Tibial nerve (tissue), 4 donors: Measurements from ENCODE around the gene CLEC18A.

ENCODE experiments used
- EP300 ChIP-seq, 2 donors: sonication (generic); formaldehyde crosslinking; IDR thresholded peaks; one replicate each; pipeline ENCODE4 v1.6.1; 2017; ENCODE audit warnings: antibody characterized with exemption in 2 of 2, mild to moderate bottlenecking in 1 of 2
- POLR2A ChIP-seq, 2 donors: fragments of 450-650 bp; IDR thresholded peaks; one replicate each; pipeline ENCODE4 v1.6.1; 2017; ENCODE audit warnings: antibody characterized with exemption in 2 of 2, mild to moderate bottlenecking in 2 of 2, moderate library complexity in 2 of 2
- TF ChIP-seq, protein P1 (sequence below), 5 experiments: fragments of 200-600 bp in 3 of 5; fragments of 450-650 bp in 2 of 5; sonication (generic) in 3 of 5; IDR thresholded peaks; one replicate each; pipeline ENCODE4 v1.5.1; 2016 to 2019; ENCODE audit warnings: antibody characterized with exemption in 5 of 5, mild to moderate bottlenecking in 3 of 5, moderate library complexity in 2 of 5

DNA sequence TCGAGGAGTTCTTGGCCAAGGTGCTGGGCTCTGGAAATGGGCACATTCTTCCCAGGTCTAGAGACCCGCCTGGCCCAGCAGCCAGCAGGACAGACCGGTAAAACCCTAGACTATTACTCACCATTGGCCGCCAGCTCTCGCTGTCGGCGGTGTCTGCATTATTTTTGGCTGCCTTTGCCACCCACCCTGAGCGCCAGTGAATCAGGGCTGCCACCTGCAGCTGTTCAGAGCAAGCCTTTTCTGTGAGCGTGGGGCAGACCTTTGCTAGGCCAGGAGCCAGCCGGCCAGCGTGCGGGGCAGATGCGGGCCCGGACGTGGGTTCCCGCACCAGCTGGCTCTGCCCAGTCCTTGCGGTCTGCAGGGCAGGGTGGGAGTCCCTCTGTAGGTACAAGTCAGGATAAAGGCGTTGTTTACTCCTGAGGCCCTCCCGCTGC is 15.8 kb upstream of the CLEC18A start:
- TF ChIP-seq, protein P1, sequence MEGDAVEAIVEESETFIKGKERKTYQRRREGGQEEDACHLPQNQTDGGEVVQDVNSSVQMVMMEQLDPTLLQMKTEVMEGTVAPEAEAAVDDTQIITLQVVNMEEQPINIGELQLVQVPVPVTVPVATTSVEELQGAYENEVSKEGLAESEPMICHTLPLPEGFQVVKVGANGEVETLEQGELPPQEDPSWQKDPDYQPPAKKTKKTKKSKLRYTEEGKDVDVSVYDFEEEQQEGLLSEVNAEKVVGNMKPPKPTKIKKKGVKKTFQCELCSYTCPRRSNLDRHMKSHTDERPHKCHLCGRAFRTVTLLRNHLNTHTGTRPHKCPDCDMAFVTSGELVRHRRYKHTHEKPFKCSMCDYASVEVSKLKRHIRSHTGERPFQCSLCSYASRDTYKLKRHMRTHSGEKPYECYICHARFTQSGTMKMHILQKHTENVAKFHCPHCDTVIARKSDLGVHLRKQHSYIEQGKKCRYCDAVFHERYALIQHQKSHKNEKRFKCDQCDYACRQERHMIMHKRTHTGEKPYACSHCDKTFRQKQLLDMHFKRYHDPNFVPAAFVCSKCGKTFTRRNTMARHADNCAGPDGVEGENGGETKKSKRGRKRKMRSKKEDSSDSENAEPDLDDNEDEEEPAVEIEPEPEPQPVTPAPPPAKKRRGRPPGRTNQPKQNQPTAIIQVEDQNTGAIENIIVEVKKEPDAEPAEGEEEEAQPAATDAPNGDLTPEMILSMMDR (IDR thresholded peaks at IDR 0.05) = no peak
- TF ChIP-seq EP300 (IDR thresholded peaks at IDR 0.05) = no peak
- no peak for TF ChIP-seq POLR2A (IDR thresholded peaks at IDR 0.05)
